ENCODE measurements around the gene ZMAT5.

The ZMAT5 gene

GRCh38 chr22:29706486-29706885 is 60.3 kb downstream of the ZMAT5 start:
- H3K27me3 ChIP-seq (ENCODE audit: insufficient read depth, low read length), result no peaks in the 10 kb centered on the region; the same call in 1 of the 2 replicates
- peaks cover 6% of the 10 kb centered on the region for H3K4me1 ChIP-seq (ENCODE audit: control insufficient read depth, insufficient read depth, low read length, unreplicated experiment)
- H2AFZ ChIP-seq (ENCODE audit: low read length, unreplicated experiment), result no peak overlapping the region
- no peak overlapping the region for H3K4me3 ChIP-seq (ENCODE audit: low read depth, low read length)
- no peak overlapping the region for H3K27ac ChIP-seq (ENCODE audit: low read depth, low read length)
- H3K36me3 ChIP-seq (ENCODE audit: insufficient read depth, low read length), result no peaks in the 10 kb centered on the region
- no peaks in the 10 kb centered on the region for H3K79me2 ChIP-seq (ENCODE audit: control insufficient read depth, insufficient read depth, low read length, unreplicated experiment)

- H2AFZ ChIP-seq (ENCODE audit: low read length, unreplicated experiment), result no peak overlapping the region
- no peak overlapping the region for H3K4me3 ChIP-seq (ENCODE audit: low read depth, low read length)
- H3K4me1 ChIP-seq (ENCODE audit: control insufficient read depth, insufficient read depth, low read length, unreplicated experiment), result peaks cover 14% of the 10 kb centered on the region
- no peaks in the 10 kb centered on the region for H3K79me2 ChIP-seq (ENCODE audit: control insufficient read depth, insufficient read depth, low read length, unreplicated experiment)
- H3K36me3 ChIP-seq (ENCODE audit: insufficient read depth, low read length), result no peaks in the 10 kb centered on the region
- H3K27ac ChIP-seq (ENCODE audit: low read depth, low read length), result no peak overlapping the region
- no peaks in the 10 kb centered on the region for H3K27me3 ChIP-seq (ENCODE audit: insufficient read depth, low read length)
Measured at GRCh38 chr22:29705651-29706050, 61.2 kb downstream of the ZMAT5 start.

- H3K4me3 ChIP-seq (ENCODE audit: low read depth, low read length), result no peak overlapping the region
- H3K36me3 ChIP-seq (ENCODE audit: insufficient read depth, low read length), result no peaks in the 10 kb centered on the region
- no peak overlapping the region for H3K27ac ChIP-seq (ENCODE audit: low read depth, low read length)
- no peaks in the 10 kb centered on the region for H3K27me3 ChIP-seq (ENCODE audit: insufficient read depth, low read length)
- peaks cover 20% of the 10 kb centered on the region for H3K4me1 ChIP-seq (ENCODE audit: control insufficient read depth, insufficient read depth, low read length, unreplicated experiment)
- H2AFZ ChIP-seq (ENCODE audit: low read length, unreplicated experiment), result no peak overlapping the region
- H3K79me2 ChIP-seq (ENCODE audit: control insufficient read depth, insufficient read depth, low read length, unreplicated experiment), result no peaks in the 10 kb centered on the region
Measured at GRCh38 chr22:29704528-29705285, 62.1 kb downstream of the ZMAT5 start.

GRCh38 chr22:29703569-29704195 is 63.1 kb downstream of the ZMAT5 start:
- Histone ChIP-seq H2AFZ (ENCODE audit: low read length, unreplicated experiment) (no peak overlapping the region), H3K4me1 (ENCODE audit: control insufficient read depth, insufficient read depth, low read length, unreplicated experiment) (peaks cover 20% of the 10 kb centered on the region), H3K27me3 (ENCODE audit: insufficient read depth, low read length) (no peaks in the 10 kb centered on the region), H3K36me3 (ENCODE audit: insufficient read depth, low read length) (no peaks in the 10 kb centered on the region), H3K79me2 (ENCODE audit: control insufficient read depth, insufficient read depth, low read length, unreplicated experiment) (no peaks in the 10 kb centered on the region), H3K4me3 (ENCODE audit: low read depth, low read length) (no peak overlapping the region), H3K27ac (ENCODE audit: low read depth, low read length) (no peak overlapping the region)

- Histone ChIP-seq H2AFZ (ENCODE audit: low read length, unreplicated experiment) (no peak overlapping the region), H3K4me3 (ENCODE audit: low read depth, low read length) (no peak overlapping the region), H3K4me1 (ENCODE audit: control insufficient read depth, insufficient read depth, low read length, unreplicated experiment) (peaks cover 20% of the 10 kb centered on the region), H3K79me2 (ENCODE audit: control insufficient read depth, insufficient read depth, low read length, unreplicated experiment) (no peaks in the 10 kb centered on the region), H3K27me3 (ENCODE audit: insufficient read depth, low read length) (no peaks in the 10 kb centered on the region), H3K27ac (ENCODE audit: low read depth, low read length) (no peak overlapping the region), H3K36me3 (ENCODE audit: insufficient read depth, low read length) (no peaks in the 10 kb centered on the region)
Measured at GRCh38 chr22:29702931-29703501, 63.8 kb downstream of the ZMAT5 start.

- Histone ChIP-seq H3K4me1 (ENCODE audit: control insufficient read depth, insufficient read depth, low read length, unreplicated experiment) (peaks cover 20% of the 10 kb centered on the region), H2AFZ (ENCODE audit: low read length, unreplicated experiment) (no peak overlapping the region), H3K36me3 (ENCODE audit: insufficient read depth, low read length) (no peaks in the 10 kb centered on the region), H3K4me3 (ENCODE audit: low read depth, low read length) (no peak overlapping the region), H3K79me2 (ENCODE audit: control insufficient read depth, insufficient read depth, low read length, unreplicated experiment) (no peaks in the 10 kb centered on the region), H3K27ac (ENCODE audit: low read depth, low read length) (no peak overlapping the region), H3K27me3 (ENCODE audit: insufficient read depth, low read length) (no peaks in the 10 kb centered on the region)
Measured at GRCh38 chr22:29702000-29702930, 64.5 kb downstream of the ZMAT5 start.

GRCh38 chr22:29701155-29701999 is 65.4 kb downstream of the ZMAT5 start:
- Histone ChIP-seq H2AFZ (ENCODE audit: low read length, unreplicated experiment) (no peak overlapping the region), H3K4me3 (ENCODE audit: low read depth, low read length) (no peak overlapping the region), H3K27ac (ENCODE audit: low read depth, low read length) (no peak overlapping the region), H3K79me2 (ENCODE audit: control insufficient read depth, insufficient read depth, low read length, unreplicated experiment) (no peaks in the 10 kb centered on the region), H3K36me3 (ENCODE audit: insufficient read depth, low read length) (no peaks in the 10 kb centered on the region), H3K27me3 (ENCODE audit: insufficient read depth, low read length) (no peaks in the 10 kb centered on the region), H3K4me1 (ENCODE audit: control insufficient read depth, insufficient read depth, low read length, unreplicated experiment) (peaks cover 20% of the 10 kb centered on the region)

GRCh38 chr22:29700900-29701154 is 66.0 kb downstream of the ZMAT5 start:
- H2AFZ ChIP-seq (ENCODE audit: low read length, unreplicated experiment), result no peak overlapping the region
- H3K27ac ChIP-seq (ENCODE audit: low read depth, low read length), result no peak overlapping the region
- H3K79me2 ChIP-seq (ENCODE audit: control insufficient read depth, insufficient read depth, low read length, unreplicated experiment), result no peaks in the 10 kb centered on the region
- H3K27me3 ChIP-seq (ENCODE audit: insufficient read depth, low read length), result no peaks in the 10 kb centered on the region
- peaks cover 20% of the 10 kb centered on the region for H3K4me1 ChIP-seq (ENCODE audit: control insufficient read depth, insufficient read depth, low read length, unreplicated experiment)
- no peaks in the 10 kb centered on the region for H3K36me3 ChIP-seq (ENCODE audit: insufficient read depth, low read length)
- H3K4me3 ChIP-seq (ENCODE audit: low read depth, low read length), result no peak overlapping the region

- no peak overlapping the region for H3K4me3 ChIP-seq (ENCODE audit: low read depth, low read length)
- H3K36me3 ChIP-seq (ENCODE audit: insufficient read depth, low read length), result no peaks in the 10 kb centered on the region
- no peaks in the 10 kb centered on the region for H3K27me3 ChIP-seq (ENCODE audit: insufficient read depth, low read length)
- H3K79me2 ChIP-seq (ENCODE audit: control insufficient read depth, insufficient read depth, low read length, unreplicated experiment), result no peaks in the 10 kb centered on the region
- H3K4me1 ChIP-seq (ENCODE audit: control insufficient read depth, insufficient read depth, low read length, unreplicated experiment), result peaks cover 20% of the 10 kb centered on the region
- H3K27ac ChIP-seq (ENCODE audit: low read depth, low read length), result no peak overlapping the region
- H2AFZ ChIP-seq (ENCODE audit: low read length, unreplicated experiment), result no peak overlapping the region
Measured at GRCh38 chr22:29700206-29700899, 66.5 kb downstream of the ZMAT5 start.

All from ACC112 (cell line).